K562 (cell line): ENCODE results near the gene TMSB4X. TPM values are rescaled to one million over a fixed set of nuclear protein-coding genes. Genes with fewer than 3 reads are reported as not detected.

Experiments
- ATAC-seq: fragments of 200-7000 bp; cut with Tn5 transposase; 3 replicates; pipeline ENCODE4 v1.9.1; 2020; ENCODE audit warnings: moderate library complexity
- BruUV-seq: library from RNA; stranded (reverse); fragments of 400-500 nt; replicated peaks from 2 replicates; lab custom pipeline; 2021; lab: Mats Ljungman, UMichigan
- CTCF ChIA-PET: fragments of 300-600 bp; formaldehyde crosslinking; extraction: SDS; loops from one replicate; lab custom pipeline; 2021; ENCODE audit warnings: low intra/inter-chr PET ratio; lab: Yijun Ruan, JAX
- POLR2A ChIA-PET: fragments of 300-600, 350-650 bp; sonication (Branson Sonifier 250); formaldehyde crosslinking; extraction: SDS; loops from one replicate; lab custom pipeline; 2021; ENCODE audit warnings: antibody characterized with exemption, inconsistent platforms; lab: Yijun Ruan, JAX
- DNase-seq, 4 experiments: peaks; one replicate each; pipeline versions ENCODE4 v3.0.0 to v3.0.0-alpha.2; 2011 to 2018; ENCODE audit warnings: low spot score in 3 of 4, mixed read lengths in 3 of 4; ENCODE audit errors: extremely low read depth in 1 of 4
- FAIRE-seq: peaks from 2 replicates; lab custom pipeline; 2011; peaks lifted over from hg19 to GRCh38; lab: Jason Lieb, UNC
- H2AFZ ChIP-seq: 2 replicates; pipeline ENCODE4 v1.6.0; 2011; ENCODE audit warnings: low read depth, low read length, control low read depth, inconsistent platforms
- H3K27ac ChIP-seq: fragments of 200-600 bp; 3 replicates; pipeline ENCODE4 v1.8.0; 2011; ENCODE audit warnings: low read depth, mild to moderate bottlenecking, control low read depth, inconsistent platforms, low read length, moderate library complexity, mixed read lengths; ENCODE audit errors: extremely low read depth
- H3K27me3 ChIP-seq, 2 experiments: fragments of 300-600 bp in 1 of 2; 2 replicates in 1 of 2; 3 replicates in 1 of 2; pipeline versions ENCODE4 v1.6.0 to v1.8.0; 2011; ENCODE audit warnings: inconsistent platforms in 2 of 2, low read length in 2 of 2, mild to moderate bottlenecking in 1 of 2, mixed read lengths in 1 of 2, moderate library complexity in 1 of 2; ENCODE audit not compliant: control insufficient read depth in 2 of 2, insufficient read depth in 2 of 2
- H3K36me3 ChIP-seq: fragments of 300-600 bp; 3 replicates; pipeline ENCODE4 v1.8.0; 2011; ENCODE audit warnings: mild to moderate bottlenecking, low read length, inconsistent platforms; ENCODE audit not compliant: control insufficient read depth, insufficient read depth
- H3K4me1 ChIP-seq, 2 experiments: fragments of 200-600 bp in 1 of 2; replicated peaks in 1 of 2; 2 replicates in 1 of 2; 3 replicates in 1 of 2; pipeline versions ENCODE4 v1.5.1 to v1.8.0; 2011; ENCODE audit warnings: inconsistent platforms in 2 of 2, low read length in 2 of 2, mild to moderate bottlenecking in 1 of 2, mixed read lengths in 1 of 2, moderate library complexity in 1 of 2; ENCODE audit not compliant: control insufficient read depth in 2 of 2, insufficient read depth in 2 of 2
- H3K4me2 ChIP-seq: 2 replicates; pipeline ENCODE4 v1.6.1; 2011; ENCODE audit warnings: low read length, control low read depth, inconsistent platforms, mixed read lengths; ENCODE audit not compliant: insufficient read depth
- H3K4me3 ChIP-seq: fragments of 200-600 bp; sonication (generic), shearing (Covaris generic); 2 replicates; pipeline ENCODE4 v1.5.1; 2016; ENCODE audit warnings: control low read depth, inconsistent platforms
- H3K79me2 ChIP-seq: fragments of 200-600 bp; 3 replicates; pipeline ENCODE4 v1.8.0; 2011; ENCODE audit warnings: low read length, inconsistent platforms; ENCODE audit not compliant: control insufficient read depth, insufficient read depth
- H3K9ac ChIP-seq, 2 experiments: 2 replicates each; pipeline versions ENCODE4 v1.6.0 to v1.6.1; 2011; ENCODE audit warnings: low read depth in 2 of 2, low read length in 2 of 2, control low read depth in 1 of 2, inconsistent platforms in 1 of 2, mild to moderate bottlenecking in 1 of 2, mixed read lengths in 1 of 2; ENCODE audit not compliant: insufficient read depth in 1 of 2
- H3K9me1 ChIP-seq: one replicate; pipeline ENCODE4 v1.6.0; 2011; ENCODE audit warnings: inconsistent platforms, mild to moderate bottlenecking, low read length, moderate library complexity; ENCODE audit not compliant: control insufficient read depth, insufficient read depth
- H3K9me3 ChIP-seq: replicated peaks from 2 replicates; pipeline ENCODE4 v1.5.1; 2011; ENCODE audit warnings: low read depth, low read length, inconsistent platforms; ENCODE audit not compliant: control insufficient read depth, insufficient read depth
- H4K20me1 ChIP-seq: replicated peaks from 2 replicates; pipeline ENCODE4 v1.6.1; 2011; ENCODE audit warnings: low read length, inconsistent platforms, mixed read lengths; ENCODE audit not compliant: control insufficient read depth, insufficient read depth
- GATAD2A ChIP-seq: fragments of 450-650 bp; IDR thresholded peaks from 2 replicates; pipeline ENCODE4 v1.6.1; 2017
- IRF2 ChIP-seq: sonication (generic); formaldehyde crosslinking; IDR thresholded peaks from 2 replicates; pipeline ENCODE4 v1.8.1; 2022; ENCODE audit warnings: mild to moderate bottlenecking, missing genetic modification reagents
- NFIX ChIP-seq: fragments of 250-450 bp; sonication (Bioruptor Pico); IDR thresholded peaks from 2 replicates; pipeline ENCODE4 v1.4.0; 2020; ENCODE audit warnings: low read depth, mild to moderate bottlenecking, moderate library complexity
- RB1 ChIP-seq: fragments of 450-650 bp; IDR thresholded peaks from 2 replicates; pipeline ENCODE4 v1.6.1; 2017; ENCODE audit warnings: low read depth, mild to moderate bottlenecking
- RFX1 ChIP-seq: fragments of 450-650 bp; IDR thresholded peaks from 2 replicates; pipeline ENCODE4 v1.6.1; 2016; ENCODE audit warnings: mild to moderate bottlenecking, moderate library complexity
- SETDB1 ChIP-seq: IDR thresholded peaks from one replicate; pipeline ENCODE4 v1.6.1; 2012; ENCODE audit warnings: low read length, control low read depth, inconsistent platforms
- ZFP36 ChIP-seq: fragments of 150-350 bp; IDR thresholded peaks from 2 replicates; pipeline ENCODE4 v1.6.1; 2018; ENCODE audit warnings: low read length, low read depth; ENCODE audit not compliant: partially characterized antibody
- ZNF12 ChIP-seq: sonication (generic); formaldehyde crosslinking; IDR thresholded peaks from 2 replicates; pipeline ENCODE4 v1.4.0; 2020; ENCODE audit warnings: mild to moderate bottlenecking, missing genetic modification reagents
- ZNF121 ChIP-seq: sonication (generic); formaldehyde crosslinking; conservative IDR thresholded peaks from 2 replicates; pipeline ENCODE4 v1.8.0; 2022; ENCODE audit warnings: missing genetic modification reagents
- ZNF347 ChIP-seq: fragments of 450-650 bp; formaldehyde crosslinking; IDR thresholded peaks from 2 replicates; pipeline ENCODE4 v1.4.0; 2020; ENCODE audit warnings: low read depth, mild to moderate bottlenecking, moderate library complexity
- WGBS: fragments of 100-300 bp; shearing (Covaris generic); methylation state at CpG from one replicate; pipeline ENCODE4 v1.1.6; 2016; ENCODE audit warnings: low coverage, mixed read lengths; ENCODE audit not compliant: insufficient coverage; ENCODE audit errors: missing lambda C conversion rate; 5-methylcytosine and 5-hydroxymethylcytosine counted together
- in situ Hi-C: fragments of 300-500 bp; cut with MboI; formaldehyde crosslinking; loops from 4 replicates; pipeline ENCODE4 v1.15.0; 2018; ENCODE audit warnings: inconsistent platforms, mixed read lengths
- intact Hi-C: fragments of 100-400 bp; cut with micrococcal nuclease; formaldehyde crosslinking; loops from 2 replicates; pipeline ENCODE4 v1.14.2; 2022
- polyA plus RNA-seq, 8 experiments: library from polyadenylated mRNA; depleted of rRNA in 4 of 8; stranded (reverse) in 5 of 8; unstranded in 3 of 8; fragments of >200 nt; fragmentation: Nextera tagmentation in 2 of 8; fragmentation: Illumina TruSeq in 1 of 8; extraction: Ambion mirVana in 2 of 8; extraction: Trizol in 1 of 8; gene quantifications; 2 replicates each; pipeline versions ENCODE4 v1.2.1 to v1.2.3, GENCODE V29; 2011 to 2014; ENCODE audit warnings: inconsistent platforms in 1 of 8, missing spikeins in 1 of 8
- total RNA-seq, 7 experiments: library from RNA; depleted of rRNA in 6 of 7; stranded (reverse); fragments of >200 nt in 6 of 7; fragmentation: Illumina TruSeq in 2 of 7; extraction: Trizol in 2 of 7; gene quantifications; 2 replicates each; pipeline versions ENCODE4 v1.2.1 to v1.2.3, GENCODE V29; 2011 to 2021; ENCODE audit warnings: low replicate concordance in 1 of 7
- TF ChIP-seq, protein P1 (sequence below), 2 experiments: fragments of 450-650 bp; formaldehyde crosslinking in 1 of 2; IDR thresholded peaks; 2 replicates each; pipeline versions ENCODE4 v1.4.0 to v1.6.1; 2014 to 2020; ENCODE audit warnings: mild to moderate bottlenecking in 2 of 2, borderline replicate concordance in 1 of 2, low read depth in 1 of 2
- TF ChIP-seq, protein P2 (sequence below): fragments of 450-650 bp; IDR thresholded peaks from 2 replicates; pipeline ENCODE4 v1.6.1; 2016
- TF ChIP-seq, protein P3 (sequence below): fragments of 250-450 bp; sonication (Bioruptor Pico); IDR thresholded peaks from 2 replicates; pipeline ENCODE4 v1.5.1; 2021; ENCODE audit warnings: mild to moderate bottlenecking

TMSB4X gene
- total and polyA plus RNA-seq, 9 of the 15 experiments (the other 6 are each of a cell fraction or from before 2014, with no cell fraction given), result 1,035 to 2,035 (median 1,529) TPM

DNA sequence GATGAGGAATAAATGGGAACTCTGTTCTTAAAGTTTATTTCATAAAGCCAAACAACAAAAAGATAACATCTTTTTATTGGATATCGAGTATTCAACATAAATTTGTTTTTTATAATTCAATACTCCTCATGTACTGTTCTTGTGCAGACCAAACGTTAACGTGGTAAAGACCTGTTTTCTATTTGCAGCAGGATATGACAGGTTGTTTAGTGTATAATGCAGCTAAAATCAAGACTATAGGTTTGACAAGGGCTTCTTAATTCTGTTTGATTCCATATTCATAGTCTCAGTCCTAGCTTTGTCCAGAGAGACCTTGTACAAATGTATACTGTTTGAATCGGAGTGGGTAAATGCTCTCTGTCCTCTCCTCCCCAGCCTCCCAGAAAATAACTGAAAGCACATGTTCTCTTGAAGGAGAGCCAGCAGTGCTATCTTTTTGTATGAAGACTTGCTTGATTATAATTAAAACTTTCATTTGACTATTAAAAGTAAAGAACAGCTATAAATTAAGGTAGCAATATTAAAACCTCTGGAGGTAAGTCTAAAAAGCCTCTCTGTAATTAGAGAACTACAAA is 17.7 kb downstream of the TMSB4X start:
- no TSS peak for BruUV-seq
- ATAC-seq (no peak), DNase-seq (no peak), FAIRE-seq (no peak)
- Histone ChIP-seq H3K9ac (no peak overlapping the region), H4K20me1 (no peaks in the 10 kb centered on the region), H3K36me3 (no peaks in the 10 kb centered on the region), H3K9me1 (no peaks in the 10 kb centered on the region), H3K4me3 (no peak overlapping the region), H3K4me1 (peaks cover 0 to 7% of the 10 kb centered on the region in 2 experiments; a peak in 2 of 5 replicates), H3K27me3 (no peaks in the 10 kb centered on the region), H3K9me3 (no peaks in the 10 kb centered on the region), H3K79me2 (no peaks in the 10 kb centered on the region), H3K27ac (no peak overlapping the region), H3K4me2 (no peak overlapping the region), H2AFZ (no peak overlapping the region)
- ChIA-PET POLR2A (interaction anchor here (1.0 to 2.5 kb wide), 3 partner anchors 10 to 17 kb away, joined by 3 to 7 read pairs (median 6); partner anchors contain the start of gene TMSB4X), CTCF (interaction anchor here (0.7 kb wide), 1 partner anchor 278 kb away, joined by 8 read pairs; no protein-coding TSS in a partner anchor)
- 40% methylated on average over 4 of the region's 4 CpGs for WGBS
- intact Hi-C loops (no loop called here), in situ Hi-C loops (no loop called here)
- TF ChIP-seq NFIX (CRISPR knock-in tag) (no peak), ZNF347 (CRISPR knock-in tag) (no peak), RB1 (no peak), SETDB1 (no peak), ZFP36 (no peak), RFX1 (no peak), ZNF121 (CRISPR knock-in tag) (no peak), GATAD2A (no peak), ZNF12 (CRISPR knock-in tag) (no peak), IRF2 (CRISPR knock-in tag) (no peak)
- TF ChIP-seq, protein P1, sequence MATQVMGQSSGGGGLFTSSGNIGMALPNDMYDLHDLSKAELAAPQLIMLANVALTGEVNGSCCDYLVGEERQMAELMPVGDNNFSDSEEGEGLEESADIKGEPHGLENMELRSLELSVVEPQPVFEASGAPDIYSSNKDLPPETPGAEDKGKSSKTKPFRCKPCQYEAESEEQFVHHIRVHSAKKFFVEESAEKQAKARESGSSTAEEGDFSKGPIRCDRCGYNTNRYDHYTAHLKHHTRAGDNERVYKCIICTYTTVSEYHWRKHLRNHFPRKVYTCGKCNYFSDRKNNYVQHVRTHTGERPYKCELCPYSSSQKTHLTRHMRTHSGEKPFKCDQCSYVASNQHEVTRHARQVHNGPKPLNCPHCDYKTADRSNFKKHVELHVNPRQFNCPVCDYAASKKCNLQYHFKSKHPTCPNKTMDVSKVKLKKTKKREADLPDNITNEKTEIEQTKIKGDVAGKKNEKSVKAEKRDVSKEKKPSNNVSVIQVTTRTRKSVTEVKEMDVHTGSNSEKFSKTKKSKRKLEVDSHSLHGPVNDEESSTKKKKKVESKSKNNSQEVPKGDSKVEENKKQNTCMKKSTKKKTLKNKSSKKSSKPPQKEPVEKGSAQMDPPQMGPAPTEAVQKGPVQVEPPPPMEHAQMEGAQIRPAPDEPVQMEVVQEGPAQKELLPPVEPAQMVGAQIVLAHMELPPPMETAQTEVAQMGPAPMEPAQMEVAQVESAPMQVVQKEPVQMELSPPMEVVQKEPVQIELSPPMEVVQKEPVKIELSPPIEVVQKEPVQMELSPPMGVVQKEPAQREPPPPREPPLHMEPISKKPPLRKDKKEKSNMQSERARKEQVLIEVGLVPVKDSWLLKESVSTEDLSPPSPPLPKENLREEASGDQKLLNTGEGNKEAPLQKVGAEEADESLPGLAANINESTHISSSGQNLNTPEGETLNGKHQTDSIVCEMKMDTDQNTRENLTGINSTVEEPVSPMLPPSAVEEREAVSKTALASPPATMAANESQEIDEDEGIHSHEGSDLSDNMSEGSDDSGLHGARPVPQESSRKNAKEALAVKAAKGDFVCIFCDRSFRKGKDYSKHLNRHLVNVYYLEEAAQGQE (IDR thresholded peaks at IDR 0.05; ENCODE audit: borderline replicate concordance), result no peak
- TF ChIP-seq, protein P1 (CRISPR knock-in tag; IDR thresholded peaks at IDR 0.05; ENCODE audit: low read depth), result no peak
- TF ChIP-seq, protein P2, sequence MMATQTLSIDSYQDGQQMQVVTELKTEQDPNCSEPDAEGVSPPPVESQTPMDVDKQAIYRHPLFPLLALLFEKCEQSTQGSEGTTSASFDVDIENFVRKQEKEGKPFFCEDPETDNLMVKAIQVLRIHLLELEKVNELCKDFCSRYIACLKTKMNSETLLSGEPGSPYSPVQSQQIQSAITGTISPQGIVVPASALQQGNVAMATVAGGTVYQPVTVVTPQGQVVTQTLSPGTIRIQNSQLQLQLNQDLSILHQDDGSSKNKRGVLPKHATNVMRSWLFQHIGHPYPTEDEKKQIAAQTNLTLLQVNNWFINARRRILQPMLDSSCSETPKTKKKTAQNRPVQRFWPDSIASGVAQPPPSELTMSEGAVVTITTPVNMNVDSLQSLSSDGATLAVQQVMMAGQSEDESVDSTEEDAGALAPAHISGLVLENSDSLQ, result no peak
- TF ChIP-seq, protein P3, sequence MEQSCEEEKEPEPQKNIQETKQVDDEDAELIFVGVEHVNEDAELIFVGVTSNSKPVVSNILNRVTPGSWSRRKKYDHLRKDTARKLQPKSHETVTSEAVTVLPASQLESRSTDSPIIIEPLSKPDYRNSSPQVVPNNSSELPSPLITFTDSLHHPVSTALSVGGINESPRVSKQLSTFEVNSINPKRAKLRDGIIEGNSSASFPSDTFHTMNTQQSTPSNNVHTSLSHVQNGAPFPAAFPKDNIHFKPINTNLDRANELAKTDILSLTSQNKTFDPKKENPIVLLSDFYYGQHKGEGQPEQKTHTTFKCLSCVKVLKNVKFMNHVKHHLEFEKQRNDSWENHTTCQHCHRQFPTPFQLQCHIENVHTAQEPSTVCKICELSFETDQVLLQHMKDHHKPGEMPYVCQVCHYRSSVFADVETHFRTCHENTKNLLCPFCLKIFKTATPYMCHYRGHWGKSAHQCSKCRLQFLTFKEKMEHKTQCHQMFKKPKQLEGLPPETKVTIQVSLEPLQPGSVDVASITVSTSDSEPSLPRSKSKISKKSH, result no peak
